GM21825 (cell line): ENCODE measurements around the gene DLG3.

ENCODE experiments used
- ATAC-seq: cut with Tn5 transposase; IDR thresholded peaks from one replicate; pipeline ENCODE4 v1.9.1; 2021; ENCODE audit warnings: mild to moderate bottlenecking, moderate library complexity; ENCODE audit not compliant: unreplicated experiment

DLG3 gene

DNA sequence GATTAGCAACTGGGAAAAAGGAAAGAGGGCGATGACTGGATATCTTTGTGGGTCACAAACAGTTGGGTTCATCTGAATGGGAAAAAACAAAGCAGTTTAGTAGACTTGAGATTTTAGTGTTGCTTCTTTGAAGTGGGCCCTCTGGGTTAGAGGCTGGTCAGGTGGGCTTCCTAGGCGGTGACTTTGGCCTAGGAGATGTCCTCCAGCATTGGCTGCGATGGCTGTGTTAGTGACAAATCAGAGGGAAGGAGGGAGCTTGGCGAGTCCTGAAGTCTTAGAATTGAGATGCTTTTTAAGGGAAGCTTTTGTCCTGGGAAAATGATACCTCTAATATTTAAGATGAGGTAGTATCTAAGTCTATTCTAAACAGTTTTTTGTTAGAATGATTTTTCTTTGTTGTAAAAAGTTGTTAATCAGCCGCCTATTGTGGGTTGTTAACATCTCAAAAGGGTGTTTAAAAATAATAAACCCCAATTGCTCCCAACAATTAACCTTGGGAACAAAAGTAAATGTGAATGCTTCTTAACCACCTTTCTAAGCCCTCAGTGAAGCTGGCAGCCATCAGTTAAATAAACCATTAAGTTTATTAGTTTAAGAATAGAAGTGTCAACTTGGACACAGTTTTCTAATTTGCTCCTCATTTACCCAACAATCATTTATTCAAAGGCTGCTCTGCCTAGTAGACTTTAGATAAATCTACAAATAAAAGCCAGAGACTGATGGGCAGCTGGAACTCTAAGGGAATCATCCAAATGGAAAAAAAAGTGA, 31.7 kb downstream of the DLG3 start:
- ATAC-seq: no peak

DNA sequence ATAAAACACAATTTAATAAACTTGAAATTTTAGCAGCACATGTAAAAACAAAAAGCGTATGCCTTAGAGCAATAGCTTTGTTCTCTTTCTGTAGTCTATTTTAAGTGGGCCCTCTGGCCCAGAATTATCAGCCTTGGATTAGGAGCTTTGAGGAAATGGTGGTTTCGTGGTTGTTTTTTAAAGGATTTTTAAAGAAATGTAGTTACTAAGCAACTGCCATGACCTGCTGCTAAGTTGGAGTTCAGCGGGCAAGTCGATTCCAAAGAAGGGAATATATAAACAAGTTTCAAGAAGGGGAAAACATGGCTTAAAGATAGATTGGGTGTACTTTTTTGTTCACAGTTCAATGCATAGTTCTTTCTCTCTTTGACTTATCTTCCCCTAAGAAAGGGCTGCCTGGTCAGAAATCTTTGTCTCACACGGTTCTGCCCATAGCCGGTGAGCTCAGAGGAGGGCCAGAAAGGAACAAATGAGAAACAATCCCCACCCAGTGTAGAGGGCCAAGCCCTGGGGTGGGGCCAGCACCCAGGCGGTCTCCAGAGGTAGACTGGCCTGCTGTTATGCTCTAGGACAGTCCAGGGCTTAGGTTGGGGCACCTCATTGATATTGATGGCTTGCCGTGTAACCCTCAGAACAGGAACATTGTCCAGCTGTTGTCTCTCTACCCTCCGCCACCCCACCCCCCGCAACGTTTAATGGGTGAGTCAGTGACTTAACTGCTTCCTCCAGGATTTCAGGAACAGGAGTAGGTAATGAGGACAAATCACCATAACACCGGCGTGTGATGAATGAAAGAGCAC, 32.5 kb downstream of the DLG3 start:
- no peak for ATAC-seq

DNA sequence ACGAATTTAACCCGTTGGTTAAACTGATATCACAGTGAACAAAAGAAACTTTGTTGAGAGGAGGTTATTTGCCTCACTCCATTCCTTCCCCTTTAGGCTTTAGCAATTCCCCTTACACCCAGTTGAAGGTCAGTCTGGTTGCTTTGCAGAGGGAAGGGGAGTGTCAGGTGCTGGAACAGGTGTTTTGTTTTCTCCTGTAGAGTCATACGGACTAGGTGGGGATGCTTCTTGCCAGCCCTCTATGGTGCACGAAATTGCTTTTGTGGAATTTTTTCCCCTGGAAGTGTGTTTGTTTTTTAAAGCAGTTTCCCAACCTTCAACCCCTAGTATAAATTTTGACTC, 33.1 kb downstream of the DLG3 start:
- ATAC-seq: no peak

DNA sequence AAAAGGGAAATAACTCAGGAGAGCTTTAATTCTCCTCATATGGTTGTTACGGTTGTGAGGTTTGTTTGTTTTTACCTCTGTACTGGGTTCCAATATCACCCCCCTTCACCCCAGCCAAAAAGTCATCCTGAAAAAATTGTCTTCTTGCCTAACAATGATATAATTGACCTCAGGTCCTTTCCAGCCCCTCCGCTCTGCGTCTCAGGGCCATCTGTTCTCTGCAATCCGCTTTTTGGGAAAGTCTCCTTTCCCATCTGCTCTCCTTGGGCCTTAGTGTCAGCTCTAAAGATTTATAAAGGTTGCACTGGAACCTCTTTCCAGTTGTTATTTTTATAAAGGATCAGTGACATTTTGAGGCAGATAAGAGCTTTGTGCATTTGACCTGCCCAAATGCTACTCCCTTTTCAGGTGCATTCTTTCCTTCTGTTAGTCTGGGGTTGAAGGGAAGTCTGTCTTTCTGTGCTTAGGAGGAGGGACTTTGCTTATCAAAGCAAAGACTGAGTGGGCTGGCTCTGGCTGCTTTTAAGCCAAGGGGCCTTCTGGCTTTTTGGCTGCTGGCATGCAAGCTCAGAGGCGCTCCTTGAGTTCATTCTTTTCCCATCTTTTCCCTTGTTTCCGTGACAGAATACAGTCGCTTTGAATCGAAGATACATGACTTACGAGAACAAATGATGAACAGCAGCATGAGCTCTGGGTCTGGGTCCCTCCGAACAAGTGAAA, 34.1 kb downstream of the DLG3 start:
- ATAC-seq: no peak

DNA sequence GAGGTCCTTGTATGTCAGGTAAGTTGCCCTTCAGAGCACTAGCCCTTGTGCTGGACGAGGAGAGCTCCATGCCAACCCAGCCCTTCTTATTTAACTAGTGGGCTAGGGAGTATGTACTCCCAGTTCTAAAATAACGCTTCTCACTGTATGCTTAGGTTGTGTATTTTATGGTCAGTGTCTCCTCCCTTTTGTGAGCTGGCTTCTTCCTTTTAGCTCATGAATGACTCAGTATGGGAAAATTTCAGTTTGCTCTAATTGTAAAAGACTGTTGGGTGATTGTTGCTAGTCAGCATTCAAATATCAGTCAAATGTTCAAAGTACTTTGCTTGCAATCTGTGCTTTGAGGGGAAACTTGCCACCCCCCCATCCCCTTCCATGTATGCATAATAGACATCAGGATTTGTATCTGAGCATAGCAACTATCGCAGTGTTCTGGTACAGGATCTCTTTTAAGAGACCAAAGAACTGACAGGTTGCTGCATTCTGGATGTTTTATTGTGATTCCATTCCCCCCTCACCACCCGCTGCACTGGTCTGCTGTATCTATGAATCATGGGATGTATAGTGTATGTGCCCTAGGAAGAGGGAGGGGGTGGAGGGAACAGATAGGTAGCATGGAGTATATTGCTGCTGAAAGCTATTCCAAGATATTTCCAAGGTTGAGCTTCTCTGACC, 34.7 kb downstream of the DLG3 start:
- no peak for ATAC-seq

DNA sequence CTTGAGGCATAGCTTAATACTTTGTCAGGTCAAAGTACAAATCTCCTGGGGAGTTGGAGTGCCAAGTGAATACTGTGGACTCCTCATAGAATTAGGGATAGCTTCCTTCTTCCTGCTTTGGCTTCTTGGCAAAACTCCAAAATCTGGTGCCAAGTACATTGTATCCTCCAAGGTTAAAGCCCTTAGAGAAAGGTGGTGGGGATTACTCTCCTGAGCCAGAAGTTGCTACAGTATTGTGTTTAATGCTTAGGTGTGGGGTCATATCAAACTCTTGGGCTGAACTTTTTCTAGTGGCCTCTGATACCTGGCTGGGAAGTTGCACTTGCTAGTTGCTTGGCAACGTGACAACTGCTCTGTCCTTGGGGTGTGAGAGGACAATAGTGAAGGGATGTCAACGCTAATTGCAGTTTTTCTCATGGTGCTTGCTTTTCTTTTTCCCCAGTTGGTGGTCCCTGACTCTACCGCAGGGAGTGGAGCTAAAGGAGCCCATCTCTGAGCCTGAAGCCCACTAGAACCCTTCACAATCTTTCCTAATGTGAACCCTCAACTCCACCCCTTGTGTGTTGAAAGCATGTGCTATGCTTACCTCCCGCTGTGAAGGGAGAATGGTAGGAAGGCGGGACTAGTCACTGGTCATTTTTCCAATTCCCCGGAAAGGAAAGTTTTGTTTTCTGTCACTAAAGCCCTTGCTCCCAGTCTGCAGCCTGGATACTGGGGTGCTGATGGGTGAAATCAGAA, 35.5 kb downstream of the DLG3 start:
- ATAC-seq: no peak

DNA sequence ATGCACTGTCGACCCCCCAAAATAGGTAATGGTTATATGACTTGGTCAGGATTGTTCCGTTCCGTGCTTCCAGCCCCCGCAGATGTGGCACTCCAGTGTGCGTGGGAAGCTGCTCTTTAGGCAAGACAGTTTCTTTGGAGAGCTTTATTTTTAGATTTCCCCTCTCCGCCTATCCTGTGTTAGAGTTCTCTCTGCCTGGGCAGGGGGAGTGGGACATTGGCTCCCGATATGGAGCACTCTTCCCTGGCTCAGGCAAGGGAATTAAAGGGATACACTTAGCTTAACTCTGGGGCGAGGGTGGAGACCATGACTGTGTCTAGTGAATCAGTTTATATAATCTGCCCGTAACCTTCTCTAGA, 36.0 kb downstream of the DLG3 start:
- no peak for ATAC-seq

DNA sequence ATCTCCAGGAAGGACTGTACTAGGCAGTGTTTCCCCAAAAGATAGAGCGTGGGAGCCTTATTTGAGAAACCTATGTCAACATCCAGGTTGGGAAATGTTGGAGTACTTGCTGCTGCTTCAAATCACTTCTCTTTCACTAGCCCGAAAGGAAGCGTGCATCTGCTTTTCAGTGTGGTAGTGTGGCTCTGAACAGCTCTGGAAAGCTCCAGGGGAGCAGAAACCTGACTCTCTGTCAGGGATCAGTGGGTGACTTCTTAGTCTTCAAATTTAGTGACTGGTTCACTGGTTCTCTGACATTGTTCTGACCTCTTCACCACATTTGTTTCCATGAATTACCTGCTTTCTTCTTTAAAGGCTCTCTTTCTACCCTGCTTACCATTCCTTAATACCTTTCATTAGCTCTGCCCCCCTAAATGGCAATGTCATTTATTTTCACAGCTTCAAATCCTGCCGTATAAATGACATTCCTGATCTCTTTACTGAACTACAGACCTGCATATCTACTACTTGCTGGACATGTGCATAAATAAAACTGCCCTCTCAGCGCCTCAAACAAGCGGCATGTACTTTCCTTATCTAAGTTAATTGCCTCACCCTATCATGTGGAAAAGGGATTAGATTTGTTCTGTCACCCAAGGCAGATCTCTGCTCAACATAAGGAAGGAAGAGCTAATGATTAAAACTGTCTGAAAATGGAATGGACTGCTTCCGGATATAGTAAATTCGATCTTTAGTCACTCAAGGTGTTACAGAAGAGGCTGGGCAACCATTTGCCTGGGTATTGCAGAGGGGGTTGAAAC, 37.0 kb downstream of the DLG3 start:
- ATAC-seq: no peak

DNA sequence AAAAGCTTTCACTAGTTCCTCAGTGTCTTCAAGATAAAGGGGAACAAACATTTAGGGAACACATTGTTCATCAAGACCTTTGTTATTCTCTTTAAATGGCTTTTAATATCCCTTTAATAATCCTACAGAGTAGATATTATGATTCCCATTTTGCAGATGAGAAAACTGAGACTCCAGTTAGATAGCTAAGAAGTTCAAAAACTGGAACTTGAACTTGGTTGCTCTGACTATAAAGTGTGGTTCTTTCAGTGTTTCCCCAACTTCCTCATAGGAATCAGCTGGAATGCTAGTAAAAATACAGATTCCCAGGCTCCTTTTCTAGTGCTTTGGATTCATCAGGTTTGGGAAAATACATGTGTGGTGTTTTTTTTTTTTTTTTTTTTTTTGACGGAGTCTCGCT, 37.7 kb downstream of the DLG3 start:
- ATAC-seq: no peak

DNA sequence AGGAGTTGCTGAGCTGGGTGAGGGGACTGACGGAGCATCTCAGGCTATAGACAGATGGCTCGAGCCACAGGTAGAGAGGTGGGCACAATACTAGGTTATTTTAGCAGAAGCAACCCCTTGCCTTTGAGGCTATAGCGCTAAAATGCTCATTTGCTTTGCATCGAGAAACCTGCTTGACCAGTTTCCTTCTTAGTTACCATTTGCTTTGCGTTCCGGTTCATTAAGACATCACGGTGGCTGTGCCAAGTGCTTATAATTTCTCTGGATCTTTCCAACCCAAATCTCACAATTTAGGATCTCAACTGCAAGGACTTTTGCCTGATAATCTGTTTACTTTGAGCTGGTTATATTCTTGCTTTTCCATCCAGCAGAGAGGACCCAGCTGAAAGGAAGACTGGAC, 40.8 kb downstream of the DLG3 start:
- no peak for ATAC-seq

DNA sequence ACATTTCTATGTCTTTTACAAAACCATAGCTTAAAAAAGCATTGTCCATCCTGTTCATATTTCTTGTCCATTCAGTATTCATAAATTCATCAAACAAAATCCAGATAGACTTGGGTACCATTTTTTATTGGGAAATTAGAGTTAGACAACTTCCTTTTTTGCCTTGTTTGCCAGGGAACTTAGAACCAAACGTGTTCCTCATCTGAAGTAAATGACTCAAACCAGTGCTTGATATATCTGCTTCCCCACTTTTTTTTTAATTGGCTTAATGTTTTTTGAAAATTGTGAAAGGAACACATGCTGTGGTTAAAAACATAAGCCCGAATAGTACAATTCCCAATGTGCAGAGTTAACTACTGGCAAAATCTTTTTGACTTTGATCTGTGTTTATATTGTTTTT, 44.2 kb downstream of the DLG3 start:
- no peak for ATAC-seq

DNA sequence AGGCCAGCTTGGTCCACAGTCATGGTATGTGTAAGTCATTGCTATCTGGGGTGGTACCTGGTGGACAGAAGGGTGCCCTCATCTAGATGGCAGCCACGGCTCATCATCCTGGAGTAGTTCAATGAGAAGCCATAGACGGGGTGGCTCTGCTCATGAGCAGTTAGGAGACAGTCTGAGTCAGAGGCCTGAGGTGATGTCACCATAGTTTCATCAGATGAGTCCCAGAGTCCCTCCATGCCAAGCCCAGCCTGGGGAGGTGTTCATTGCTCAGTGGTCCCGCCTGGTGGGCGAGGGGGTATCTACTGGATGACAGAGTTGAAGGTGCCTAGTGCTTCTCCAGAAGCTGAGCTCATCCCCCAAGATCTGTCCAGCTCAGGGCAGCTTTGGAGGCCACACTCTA, 49.8 kb downstream of the DLG3 start:
- ATAC-seq: no peak

DNA sequence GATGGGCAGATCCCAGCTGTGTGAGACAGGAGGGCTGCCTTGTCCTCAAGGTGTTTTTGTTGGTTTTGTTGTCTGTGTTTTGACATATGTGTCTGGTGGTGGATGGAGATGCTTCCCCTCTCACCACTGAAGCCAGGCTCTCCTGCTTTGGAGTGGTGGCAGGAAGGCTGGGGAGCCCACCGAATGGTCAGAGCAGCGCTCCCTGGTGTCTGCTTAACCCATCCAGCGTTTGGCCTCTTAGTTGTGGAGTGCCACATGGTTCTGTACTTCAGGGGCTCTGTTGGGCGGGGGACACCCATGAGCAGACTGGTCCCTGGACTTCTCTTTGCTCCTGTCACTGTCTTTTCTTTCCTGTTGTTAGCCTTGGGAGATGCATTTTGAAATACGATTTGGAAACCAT, 51.9 kb downstream of the DLG3 start:
- no peak for ATAC-seq

DNA sequence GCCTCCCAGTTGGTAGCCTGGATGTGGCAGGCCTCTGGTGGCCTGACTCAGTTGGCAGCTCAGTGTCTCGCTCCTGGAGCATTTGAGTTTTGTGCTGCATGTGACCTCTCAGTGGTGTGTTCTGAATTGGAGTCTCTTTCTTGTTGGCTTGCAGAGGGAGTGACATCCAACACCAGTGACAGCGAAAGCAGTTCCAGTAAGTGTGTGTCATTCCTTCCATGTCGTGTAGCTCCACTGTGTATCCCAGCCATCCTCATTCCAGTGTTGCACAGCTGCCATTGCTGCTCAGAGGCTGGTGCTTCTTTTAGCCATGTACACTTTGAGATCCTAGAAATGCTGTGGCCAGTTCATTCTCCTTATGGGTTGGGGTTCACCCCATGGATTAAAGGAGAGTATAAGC, 52.4 kb downstream of the DLG3 start:
- ATAC-seq: no peak

DNA sequence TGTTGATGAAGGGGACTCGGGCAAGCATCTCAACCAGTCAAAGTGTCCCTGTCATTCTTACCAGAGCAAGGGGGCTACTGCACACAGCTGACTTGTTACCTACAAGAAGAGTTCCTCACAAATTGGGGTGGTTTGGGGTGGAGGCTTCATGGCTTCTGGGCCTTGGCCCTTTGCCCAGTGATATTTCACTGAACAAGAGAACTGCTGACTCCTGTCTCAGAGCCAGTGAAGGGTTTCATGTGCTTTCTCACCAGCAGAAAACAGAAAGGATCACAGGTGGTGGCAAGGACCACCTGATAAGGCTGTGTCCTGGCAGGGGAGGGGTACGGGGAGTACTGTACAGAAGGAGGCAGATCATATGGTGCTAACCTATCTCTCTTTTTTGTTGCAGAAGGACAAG, 53.5 kb downstream of the DLG3 start:
- ATAC-seq: no peak

DNA sequence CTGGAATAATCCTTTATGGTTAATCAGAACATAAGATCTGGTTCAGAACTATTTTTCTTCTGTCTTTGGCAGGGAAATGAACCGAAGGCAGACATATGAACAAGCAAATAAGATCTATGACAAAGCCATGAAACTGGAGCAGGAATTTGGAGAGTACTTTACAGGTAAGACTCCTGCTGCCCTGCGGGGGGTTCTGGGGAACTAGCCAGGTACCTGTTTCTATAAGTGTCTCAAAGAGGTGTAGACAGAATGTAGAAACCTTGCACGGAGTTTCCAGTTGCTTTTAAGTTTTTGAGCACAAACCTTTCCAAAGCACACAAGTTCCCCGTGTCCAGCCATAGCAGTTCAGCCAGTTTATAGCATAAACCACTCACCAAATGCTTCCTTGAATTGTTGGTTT, 56.2 kb downstream of the DLG3 start:
- no peak for ATAC-seq

DNA sequence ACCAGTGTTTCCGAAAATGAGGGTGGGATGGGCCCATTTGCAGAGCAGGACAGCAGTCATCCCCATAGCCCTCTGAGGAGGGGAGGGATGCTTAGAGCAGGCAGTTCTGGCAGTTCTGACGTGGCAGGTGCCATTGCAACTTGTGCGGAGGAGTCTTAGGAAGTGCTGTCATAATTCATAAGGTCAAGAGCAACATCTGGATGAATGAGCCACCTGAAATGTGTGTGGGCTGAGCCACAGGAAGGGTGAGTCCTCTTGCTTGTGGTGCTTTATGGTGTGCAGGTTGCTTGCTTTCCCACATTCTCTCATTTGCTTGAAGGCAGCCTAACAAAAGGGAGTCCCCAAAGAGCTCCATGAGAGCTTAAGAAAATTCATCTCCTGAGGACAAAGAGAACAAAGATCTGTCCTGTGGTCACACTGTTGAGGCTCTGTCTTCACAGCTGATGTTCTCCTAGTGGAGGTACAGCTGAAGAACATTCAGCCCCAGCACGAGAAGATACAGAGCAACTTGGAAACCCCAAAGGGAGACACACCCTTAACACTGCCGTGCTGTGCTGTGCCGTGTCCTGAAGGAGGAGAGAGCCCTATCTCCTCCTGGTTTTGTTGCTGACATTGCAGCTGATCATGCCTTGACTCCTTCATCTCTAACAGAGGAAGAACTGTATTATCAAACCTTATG, 60.3 kb downstream of the DLG3 start:
- ATAC-seq: no peak

DNA sequence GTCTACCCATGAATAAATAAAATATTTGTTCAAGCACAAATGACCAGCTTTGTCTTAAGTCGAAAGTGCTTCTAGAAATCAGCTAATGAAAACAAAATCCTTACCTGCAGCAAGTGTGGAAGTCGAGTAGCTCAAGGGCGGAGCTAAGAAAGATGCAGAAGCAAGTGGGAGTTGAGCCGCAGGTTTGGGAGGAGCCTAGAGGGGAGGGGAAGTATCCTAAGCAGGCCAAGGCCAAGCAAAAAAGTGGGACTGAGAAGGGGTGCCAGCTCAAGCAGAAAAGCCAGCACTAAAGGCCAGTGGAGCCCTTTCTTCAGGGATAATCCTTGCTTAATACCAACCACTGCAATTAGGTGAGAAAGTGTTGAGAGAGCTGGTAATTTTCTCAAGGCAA, 60.8 kb downstream of the DLG3 start:
- ATAC-seq: no peak

DNA sequence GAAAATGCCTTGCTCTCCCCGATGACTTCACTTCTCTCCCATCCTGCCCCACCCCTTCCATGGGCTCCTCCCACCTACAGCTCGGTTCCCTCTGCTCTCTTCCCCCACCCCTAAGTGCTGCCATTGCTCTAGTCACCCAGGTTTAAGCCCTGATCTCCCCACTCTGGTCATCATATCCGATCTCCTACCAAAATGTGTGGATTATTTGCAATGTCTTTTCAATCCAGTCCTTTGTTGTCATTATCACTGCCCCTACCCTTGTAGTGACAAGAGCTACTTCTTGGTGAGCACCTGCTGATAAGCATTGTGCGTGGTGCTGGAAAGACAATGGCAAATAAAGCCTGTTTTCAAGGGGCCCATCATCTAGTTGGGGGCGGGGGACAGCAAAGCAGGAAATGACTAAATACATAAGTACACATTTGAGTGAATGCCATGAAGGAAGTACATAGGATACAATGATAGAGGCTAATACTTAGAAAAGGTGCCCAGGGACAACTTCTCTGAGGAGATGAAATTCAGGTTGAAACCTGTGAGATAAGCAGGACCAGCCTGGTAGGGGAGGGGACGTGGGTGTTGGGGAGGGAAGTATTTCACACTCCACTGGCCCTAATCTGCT, 63.8 kb downstream of the DLG3 start:
- ATAC-seq: no peak
